NCI-H526 (cell line): Measurements from ENCODE around the gene SYDE2.
A peak's percentile ranks its signal among the peaks of the same experiment; 100 is the strongest.

Experiments used
- DNase-seq, 2 experiments: peaks; one replicate each; lab custom pipeline; 2025; lab: John Stamatoyannopoulos, UW

The SYDE2 gene

GRCh38 chr1:85125891-85126290, 74.9 kb downstream of the SYDE2 start:
- no peak for DNase-seq

DNA sequence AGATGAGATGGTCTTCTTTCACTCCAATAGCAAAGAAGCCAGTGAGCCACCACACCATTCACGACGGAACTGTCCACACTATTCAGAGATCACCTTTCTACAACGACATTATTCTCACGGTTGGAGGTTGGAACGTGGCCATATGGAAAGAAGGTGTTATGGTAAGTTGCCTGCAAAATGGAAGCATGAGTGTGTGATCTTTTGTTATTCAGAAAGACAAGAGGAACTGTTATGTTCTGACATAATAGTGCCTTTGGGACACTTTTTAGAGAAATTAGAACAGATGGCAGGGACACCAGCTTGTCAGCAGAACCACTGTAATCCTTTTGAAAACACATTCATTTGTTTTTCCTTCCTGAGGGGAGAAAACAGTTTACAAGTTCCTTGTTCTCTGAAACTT, 76.7 kb downstream of the SYDE2 start:
- DNase-seq: no peak

- DNase-seq: no peak
These were observed 78.6 kb downstream of the SYDE2 start for GRCh38 chr1:85122169-85122568.

DNA sequence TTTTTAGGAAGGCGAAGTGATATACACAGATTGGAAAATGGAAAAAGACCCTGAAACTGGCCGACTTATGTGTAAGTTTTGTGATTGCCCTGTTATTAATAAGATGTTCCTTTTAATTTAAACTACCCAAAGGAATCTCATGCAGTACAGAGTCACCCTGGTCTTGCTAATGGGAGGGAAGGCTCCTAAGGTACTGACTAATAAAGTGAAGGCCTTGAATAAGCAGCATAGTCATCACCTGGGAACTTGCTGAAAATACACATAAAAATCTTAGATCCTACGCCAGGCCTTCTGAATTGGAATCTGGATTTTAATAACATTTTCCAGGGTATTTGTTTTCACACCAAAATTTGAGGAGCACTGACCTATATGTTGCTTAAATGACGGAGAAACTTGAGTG, 79.1 kb downstream of the SYDE2 start:
- no peak for DNase-seq

- DNase-seq: no peak
These were observed 82.1 kb downstream of the SYDE2 start for GRCh38 chr1:85118751-85119150.

DNA sequence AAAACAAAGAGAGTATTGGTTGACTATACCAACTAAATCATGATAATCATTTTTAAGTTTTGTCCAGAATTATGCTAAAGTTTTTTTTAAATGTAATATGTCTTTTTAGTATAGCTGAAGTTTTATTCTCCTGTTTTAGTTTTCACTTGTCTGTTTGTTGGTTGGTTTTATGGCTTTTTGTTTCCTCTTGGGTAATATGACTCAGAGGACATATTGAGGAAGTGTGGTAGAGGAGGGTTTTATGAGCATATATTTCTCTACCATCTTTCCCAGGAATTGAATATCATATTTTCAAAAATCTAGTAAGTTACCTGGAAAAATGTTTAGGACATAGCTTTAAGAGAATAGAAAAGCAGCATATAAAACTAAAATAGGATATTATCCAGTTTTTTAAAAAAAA, 84.0 kb downstream of the SYDE2 start:
- no peak for DNase-seq

DNA sequence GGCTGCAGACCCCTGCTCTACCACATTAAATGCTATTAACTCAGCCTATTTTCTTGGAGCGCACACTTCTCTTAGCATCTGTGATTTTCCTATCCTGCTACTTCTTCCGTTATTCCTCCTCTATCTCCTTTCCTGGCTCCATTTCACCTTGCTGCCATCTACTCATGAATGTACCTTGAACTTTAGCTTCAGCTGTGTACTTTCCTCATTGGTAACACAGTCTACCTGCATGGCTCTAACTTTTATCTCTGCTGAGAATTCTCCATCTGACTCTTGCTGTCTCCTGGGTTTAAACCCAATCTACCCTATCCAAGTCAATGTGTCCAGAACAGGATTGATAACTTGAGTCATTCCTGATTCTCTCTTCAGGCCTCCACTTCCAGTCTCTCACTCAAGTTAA, 84.9 kb downstream of the SYDE2 start:
- DNase-seq: no peak

- DNase-seq: no peak
These were observed 89.1 kb downstream of the SYDE2 start for GRCh38 chr1:85111695-85112094.

GRCh38 chr1:85109475-85109874, 91.3 kb downstream of the SYDE2 start:
- peak; percentile 15 to 82 for DNase-seq
